T-cell (primary cell): ENCODE results near the gene MMP10. TPM values are rescaled to one million over a fixed set of nuclear protein-coding genes. Genes with fewer than 3 reads are reported as not detected.

Experiments
- ATAC-seq, 4 experiments: fragments of 200-7000 bp in 3 of 4; fragments of 150-1000 bp in 1 of 4; cut with Tn5 transposase; replicated peaks in 1 of 4; 1 replicate in 3 of 4; 2 replicates in 1 of 4; pipeline ENCODE4 v1.10.0; 2021; ENCODE audit warnings: moderate library complexity in 3 of 4, mild to moderate bottlenecking in 2 of 4, moderate number of reproducible peaks in 1 of 4
- CTCF ChIA-PET, 2 donors: fragments of 300-600 bp; sonication (Branson Sonifier 250); formaldehyde crosslinking; loops; one replicate each; lab custom pipeline; 2022; ENCODE audit warnings: antibody characterized with exemption in 2 of 2; lab: Charles Lee
- POLR2A ChIA-PET, 2 donors: fragments of 300-600 bp; sonication (Branson Sonifier 250); formaldehyde crosslinking; loops; one replicate each; lab custom pipeline; 2022; ENCODE audit warnings: antibody characterized with exemption in 2 of 2; lab: Charles Lee
- DNase-seq, 35 experiments: peaks; one replicate each; pipeline versions ENCODE4 v3.0.0 to v3.0.0-alpha.2; 2013 to 2023
- H3K27ac ChIP-seq: one replicate; pipeline ENCODE4 v1.5.1; 2013; ENCODE audit warnings: low read length
- H3K27me3 ChIP-seq, 2 experiments: replicated peaks in 1 of 2; 1 replicate in 1 of 2; 2 replicates in 1 of 2; pipeline versions ENCODE4 v1.6.1 to v1.7.0; 2013; ENCODE audit warnings: low read length in 1 of 2, mixed read lengths in 1 of 2; ENCODE audit not compliant: control insufficient read depth in 2 of 2, insufficient read depth in 2 of 2; ENCODE audit errors: extremely low read depth in 1 of 2
- H3K36me3 ChIP-seq, 2 donors: 1 replicate in 1 of 2; 2 replicates in 1 of 2; pipeline versions ENCODE4 v1.6.1 to v1.7.0; 2013; ENCODE audit warnings: low read length in 1 of 2; ENCODE audit not compliant: control insufficient read depth in 2 of 2, insufficient read depth in 1 of 2; ENCODE audit errors: extremely low read depth in 1 of 2
- H3K4me1 ChIP-seq, 2 experiments: 1 replicate in 1 of 2; 2 replicates in 1 of 2; pipeline versions ENCODE4 v1.6.1 to v1.7.0; 2013; ENCODE audit warnings: low read length in 2 of 2, mixed read lengths in 1 of 2; ENCODE audit not compliant: insufficient read depth in 2 of 2, control insufficient read depth in 1 of 2; ENCODE audit errors: extremely low read depth in 1 of 2
- H3K4me3 ChIP-seq, 2 donors: 1 replicate in 1 of 2; 2 replicates in 1 of 2; pipeline versions ENCODE4 v1.5.1 to v1.7.0; 2013; ENCODE audit warnings: mild to moderate bottlenecking in 2 of 2, low read length in 1 of 2, moderate library complexity in 1 of 2; ENCODE audit not compliant: control insufficient read depth in 1 of 2; ENCODE audit errors: extremely low read depth in 1 of 2
- H3K9me3 ChIP-seq: 2 replicates; pipeline ENCODE4 v1.7.0; 2013
- H3K27ac Mint-ChIP-seq, 2 donors: one replicate each; pipeline ENCODE4 v1.8.0; 2020 to 2021; ENCODE audit warnings: mild to moderate bottlenecking in 2 of 2, mixed read lengths in 2 of 2
- H3K27me3 Mint-ChIP-seq, 2 donors: one replicate each; pipeline ENCODE4 v1.8.0; 2021 to 2022; ENCODE audit warnings: mixed read lengths in 2 of 2
- H3K36me3 Mint-ChIP-seq: one replicate; pipeline ENCODE4 v1.8.0; 2021; ENCODE audit warnings: mixed read lengths
- H3K4me1 Mint-ChIP-seq, 3 donors: one replicate each; pipeline ENCODE4 v1.8.0; 2020 to 2022; ENCODE audit warnings: mixed read lengths in 3 of 3, mild to moderate bottlenecking in 1 of 3
- H3K4me3 Mint-ChIP-seq, 3 donors: one replicate each; pipeline ENCODE4 v1.8.0; 2020 to 2022; ENCODE audit warnings: mild to moderate bottlenecking in 3 of 3, mixed read lengths in 3 of 3, moderate library complexity in 3 of 3
- H3K9me3 Mint-ChIP-seq, 3 donors: one replicate each; pipeline ENCODE4 v1.8.0; 2020 to 2022; ENCODE audit warnings: mixed read lengths in 3 of 3
- WGBS: methylation state at CpG from one replicate; pipeline ENCODE4 v1.1.5; 2013; ENCODE audit warnings: missing lambda C conversion rate; ENCODE audit not compliant: insufficient coverage; 5-methylcytosine and 5-hydroxymethylcytosine counted together
- total RNA-seq, 35 experiments: library from RNA in 6 of 35; stranded (reverse) in 6 of 35; fragments of 120-200 nt in 1 of 35; gene quantifications; one replicate each; pipeline versions ENCODE4 v1.2.1 to v1.2.4 and lab custom pipeline; 2013 to 2026

MMP10 gene
- total RNA-seq, 5 donors from 2014 or later (not counting 1 experiment from before 2014, with no cell fraction given) = not detected

DNA sequence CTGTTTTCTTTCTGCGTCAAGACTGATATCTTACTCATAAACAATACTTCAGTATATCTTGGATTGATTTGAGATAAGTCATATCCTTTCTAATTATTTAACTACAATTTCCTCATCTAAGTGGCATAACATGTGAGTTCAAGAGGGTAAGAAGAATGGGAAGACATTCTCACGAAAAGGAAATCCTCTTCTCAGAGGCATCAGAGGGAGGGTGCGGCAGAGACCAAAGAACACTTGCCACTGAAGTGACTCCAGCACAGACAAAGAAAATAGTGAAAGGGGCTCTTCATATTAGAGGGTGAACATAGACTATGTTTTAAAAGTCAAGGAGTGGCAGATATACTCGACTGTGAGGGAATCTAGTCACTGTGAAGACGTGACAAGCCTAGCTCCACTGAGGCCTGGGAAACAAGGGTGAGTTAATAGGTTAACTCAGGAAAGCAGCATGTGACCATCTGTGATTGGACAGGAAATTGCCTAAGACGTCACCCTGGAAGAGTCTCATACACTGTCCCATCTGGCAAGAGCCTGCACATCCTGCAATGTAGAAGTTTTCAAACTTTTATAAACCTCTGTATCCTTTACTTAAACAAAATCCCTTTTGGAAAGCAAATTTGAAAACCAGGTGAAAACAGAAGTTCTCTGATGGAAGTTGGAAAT, 19.4 kb upstream of the MMP10 start:
- no peak overlapping the region for H3K4me3 ChIP-seq
- H3K27ac ChIP-seq = no peak overlapping the region
- H3K27ac Mint-ChIP-seq = no peak overlapping the region
- POLR2A ChIA-PET = interaction anchor here in 1 of 2 donors (0.5 kb wide), 1 partner anchor 15 kb away, joined by 3 read pairs; no protein-coding TSS in a partner anchor
- peaks cover 0 to 2% of the 10 kb centered on the region in 2 experiments for H3K27me3 ChIP-seq
- H3K4me1 ChIP-seq = no peaks in the 10 kb centered on the region
- 76% methylated on average over 3 of the region's 6 CpGs for WGBS
- no peak overlapping the region for H3K4me3 Mint-ChIP-seq
- no peaks in the 10 kb centered on the region for H3K36me3 Mint-ChIP-seq
- no peaks in the 10 kb centered on the region for H3K9me3 Mint-ChIP-seq
- no peaks in the 10 kb centered on the region for H3K4me1 Mint-ChIP-seq
- ATAC-seq (no peak), DNase-seq (no peak)
- CTCF ChIA-PET = no interaction called here
- H3K27me3 Mint-ChIP-seq = peaks cover 4 to 8% of the 10 kb centered on the region in 2 donors
- no peaks in the 10 kb centered on the region for H3K36me3 ChIP-seq
- no peaks in the 10 kb centered on the region for H3K9me3 ChIP-seq

DNA sequence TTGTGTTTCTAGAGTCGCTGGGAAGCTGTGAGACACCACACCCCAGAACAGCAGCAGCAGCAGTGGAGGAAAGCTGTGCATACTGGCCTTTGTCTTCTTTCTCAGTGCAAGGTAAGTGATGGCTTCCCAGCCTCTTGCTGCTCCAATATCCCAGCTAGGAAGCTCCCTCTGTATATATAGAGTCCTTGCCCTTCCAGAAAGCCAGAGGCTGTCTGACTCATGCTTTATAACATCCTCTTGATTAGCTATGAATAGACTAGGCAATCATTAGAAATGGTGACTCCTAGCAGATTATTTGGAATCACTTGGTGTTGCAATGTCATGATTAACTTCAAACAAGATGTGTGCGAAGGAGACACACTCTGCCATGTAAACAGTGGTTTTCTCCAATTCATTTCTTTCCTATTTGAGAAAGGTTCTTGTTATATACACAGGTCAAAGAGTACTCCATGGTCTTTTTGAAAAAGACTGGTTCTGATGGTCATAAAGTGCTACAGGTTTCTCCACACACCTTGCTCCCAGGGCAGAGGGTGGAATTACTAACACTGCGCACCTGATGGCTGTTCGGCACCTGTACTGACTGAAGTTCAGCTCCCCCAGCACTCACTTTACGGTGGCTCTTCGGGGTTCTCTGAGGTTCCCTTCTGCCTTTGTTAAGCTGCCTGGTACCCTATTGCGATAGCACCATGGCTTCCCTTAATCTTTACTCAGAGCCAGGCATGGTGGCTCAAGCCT, 17.8 kb upstream of the MMP10 start, which contains the start of gene MMP1:
Gene MMP1 (minus strand): TSS at position 149 of the 735 bp plus-strand sequence. CDS start 68 bp downstream, at position 81.
- CTCF ChIA-PET = no interaction called here
- Histone ChIP-seq H3K27ac (no peak within 1 kb of the TSS), H3K9me3 (no peaks in the 10 kb centered on the region), H3K27me3 (peaks cover 0 to 2% of the 10 kb centered on the region in 2 experiments), H3K4me1 (no peaks in the 10 kb centered on the region), H3K36me3 (no peaks in the 10 kb centered on the region), H3K4me3 (no peak within 1 kb of the TSS)
- POLR2A ChIA-PET = no interaction called here
- no peaks in the 10 kb centered on the region for H3K36me3 Mint-ChIP-seq
- no peak within 1 kb of the TSS for H3K27ac Mint-ChIP-seq
- H3K9me3 Mint-ChIP-seq = no peaks in the 10 kb centered on the region
- WGBS = 89% methylated on average over 6 of the region's 7 CpGs
- no peaks in the 10 kb centered on the region for H3K4me1 Mint-ChIP-seq
- no peak for DNase-seq
- peaks cover 0 to 2% of the 10 kb centered on the region in 2 donors for H3K27me3 Mint-ChIP-seq
- ATAC-seq = no peak
- no peak within 1 kb of the TSS for H3K4me3 Mint-ChIP-seq

DNA sequence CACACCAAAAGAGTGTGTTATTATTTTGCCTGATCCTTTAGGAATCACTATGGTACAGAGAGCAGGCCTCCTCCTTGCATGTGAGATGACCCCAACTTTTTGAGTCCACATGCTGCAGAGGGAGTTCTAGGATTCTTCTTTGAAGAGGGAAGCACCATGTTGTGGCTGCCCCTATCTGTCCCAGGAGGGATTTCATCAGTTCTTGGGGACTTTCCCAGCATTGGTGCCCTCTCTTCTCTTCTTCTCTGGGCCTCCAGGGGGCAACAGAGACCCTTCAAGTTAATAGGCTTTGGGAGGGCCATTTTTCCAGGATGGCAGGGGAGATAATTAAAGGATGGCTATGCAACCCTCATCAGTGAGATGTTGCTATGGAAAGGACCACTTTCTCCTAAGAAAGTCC, 14.0 kb upstream of the MMP10 start:
- no peak for ATAC-seq
- H3K4me1 ChIP-seq = no peaks in the 10 kb centered on the region
- H3K4me3 ChIP-seq = no peak overlapping the region
- H3K27me3 Mint-ChIP-seq = peaks cover 0 to 4% of the 10 kb centered on the region in 2 donors
- no peak for DNase-seq
- no peaks in the 10 kb centered on the region for H3K36me3 ChIP-seq
- ChIA-PET CTCF (no interaction called here), POLR2A (no interaction called here)
- H3K9me3 ChIP-seq = no peaks in the 10 kb centered on the region
- H3K27ac Mint-ChIP-seq = no peak overlapping the region
- no peaks in the 10 kb centered on the region for H3K4me1 Mint-ChIP-seq
- H3K36me3 Mint-ChIP-seq = no peaks in the 10 kb centered on the region
- H3K9me3 Mint-ChIP-seq = no peaks in the 10 kb centered on the region
- no peak overlapping the region for H3K27ac ChIP-seq
- H3K4me3 Mint-ChIP-seq = no peak overlapping the region
- no peaks in the 10 kb centered on the region for H3K27me3 ChIP-seq

DNA sequence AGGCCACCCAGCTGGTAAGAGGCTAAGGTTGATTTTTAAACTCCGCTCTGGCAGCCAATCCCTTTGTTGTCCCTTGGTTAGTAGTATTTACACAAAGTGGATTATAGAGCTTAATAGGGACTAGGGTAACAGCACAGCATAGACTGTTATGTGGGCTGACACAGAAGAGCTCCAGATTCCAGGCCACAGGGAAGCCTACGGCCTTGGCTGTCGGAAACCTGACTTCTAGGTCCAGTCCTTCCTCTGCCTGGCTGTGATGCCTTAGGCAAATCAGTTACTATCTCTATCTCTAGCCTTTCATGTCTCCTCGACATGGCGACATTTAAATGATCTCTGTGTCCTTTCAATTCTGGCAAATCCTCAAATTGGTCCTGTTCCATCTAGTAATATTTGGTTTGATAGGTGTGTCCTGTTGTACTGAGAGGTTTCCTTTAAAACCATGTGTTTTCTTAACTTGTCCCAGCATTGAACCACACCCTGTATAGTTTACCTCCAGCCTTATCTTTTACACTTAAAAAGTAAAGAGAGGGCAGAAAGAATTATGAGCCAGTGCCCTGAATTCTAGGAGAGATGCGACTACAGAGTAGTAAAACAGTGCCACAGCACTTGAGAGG, 13.4 kb upstream of the MMP10 start:
- no peak overlapping the region for H3K27ac ChIP-seq
- no peaks in the 10 kb centered on the region for H3K4me1 ChIP-seq
- no peaks in the 10 kb centered on the region for H3K36me3 ChIP-seq
- CTCF ChIA-PET = no interaction called here
- Mint-ChIP-seq H3K27me3 (peaks cover 0 to 10% of the 10 kb centered on the region in 2 donors), H3K4me1 (no peaks in the 10 kb centered on the region), H3K9me3 (no peaks in the 10 kb centered on the region), H3K36me3 (no peaks in the 10 kb centered on the region), H3K27ac (no peak overlapping the region), H3K4me3 (no peak overlapping the region)
- ATAC-seq = no peak
- POLR2A ChIA-PET = no interaction called here
- H3K27me3 ChIP-seq = no peaks in the 10 kb centered on the region
- H3K9me3 ChIP-seq = no peaks in the 10 kb centered on the region
- no peak for DNase-seq
- WGBS = 88% methylated on average over 5 of the region's 6 CpGs
- H3K4me3 ChIP-seq = no peak overlapping the region

DNA sequence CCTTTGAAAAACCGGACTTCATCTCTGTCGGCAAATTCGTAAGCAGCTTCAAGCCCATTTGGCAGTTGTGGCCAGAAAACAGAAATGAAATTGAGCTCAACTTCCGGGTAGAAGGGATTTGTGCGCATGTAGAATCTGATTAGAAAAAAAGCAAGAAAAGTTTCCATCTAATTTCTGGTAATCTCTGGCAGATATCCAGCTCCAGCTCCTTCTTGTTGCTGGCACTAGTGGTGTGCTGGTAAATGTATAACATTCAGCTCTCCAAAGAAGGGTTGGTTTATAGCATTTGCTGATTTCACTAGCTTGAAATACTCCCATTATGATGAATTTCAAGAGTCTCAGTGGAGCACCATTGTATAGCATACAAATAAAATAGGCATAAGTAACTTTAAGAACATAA, 12.2 kb upstream of the MMP10 start:
- ChIA-PET POLR2A (no interaction called here), CTCF (no interaction called here)
- H3K36me3 ChIP-seq = no peaks in the 10 kb centered on the region
- no peaks in the 10 kb centered on the region for H3K9me3 Mint-ChIP-seq
- peaks cover 0 to 15% of the 10 kb centered on the region in 2 donors for H3K27me3 Mint-ChIP-seq
- no peak for ATAC-seq
- H3K4me3 ChIP-seq = no peak overlapping the region
- 79% methylated on average over 3 of the region's 5 CpGs for WGBS
- no peaks in the 10 kb centered on the region for H3K4me1 ChIP-seq
- no peaks in the 10 kb centered on the region for H3K27me3 ChIP-seq
- no peaks in the 10 kb centered on the region for H3K36me3 Mint-ChIP-seq
- no peaks in the 10 kb centered on the region for H3K9me3 ChIP-seq
- no peak for DNase-seq
- H3K27ac ChIP-seq = no peak overlapping the region
- no peak overlapping the region for H3K4me3 Mint-ChIP-seq
- no peak overlapping the region for H3K27ac Mint-ChIP-seq
- H3K4me1 Mint-ChIP-seq = no peaks in the 10 kb centered on the region

DNA sequence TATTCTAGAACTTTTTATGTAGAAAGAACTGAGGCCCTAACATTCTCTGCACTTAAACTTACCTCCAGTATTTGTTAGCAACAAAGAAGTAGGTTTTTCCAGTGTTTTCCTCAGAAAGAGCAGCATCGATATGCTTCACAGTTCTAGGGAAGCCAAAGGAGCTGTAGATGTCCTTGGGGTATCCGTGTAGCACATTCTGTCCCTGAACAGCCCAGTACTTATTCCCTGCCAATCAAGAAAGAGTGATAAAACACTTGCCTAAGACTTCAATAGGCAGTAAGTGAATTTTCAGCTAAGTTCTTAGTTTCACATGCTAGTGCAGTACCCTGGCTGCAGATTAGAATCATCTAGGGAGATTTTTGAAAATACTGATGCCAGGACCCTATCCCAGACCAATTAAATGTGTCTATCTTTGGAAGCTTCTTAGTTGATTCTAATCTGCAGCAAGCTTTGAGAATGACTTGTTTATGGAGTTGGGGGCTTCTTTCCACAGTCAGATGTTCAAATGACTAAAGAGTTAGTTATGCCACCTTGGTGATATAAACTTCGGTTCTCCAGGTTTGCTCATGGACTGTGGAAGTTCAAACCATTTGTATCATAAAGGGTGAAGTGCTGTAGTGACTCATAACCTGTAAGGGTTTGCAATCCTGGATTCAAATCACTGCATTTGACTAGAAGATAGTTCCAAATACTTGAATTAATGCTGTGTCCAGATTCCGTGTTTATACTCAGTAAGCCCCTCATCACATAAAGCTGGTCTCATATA, 11.0 kb upstream of the MMP10 start:
- H3K4me1 ChIP-seq = no peaks in the 10 kb centered on the region
- no peaks in the 10 kb centered on the region for H3K36me3 ChIP-seq
- H3K9me3 ChIP-seq = no peaks in the 10 kb centered on the region
- ATAC-seq = no peak
- CTCF ChIA-PET = no interaction called here
- WGBS = 89% methylated on average over 1 of the region's 4 CpGs
- no peak overlapping the region for H3K27ac Mint-ChIP-seq
- H3K27me3 ChIP-seq = no peaks in the 10 kb centered on the region
- H3K36me3 Mint-ChIP-seq = no peaks in the 10 kb centered on the region
- no peak for DNase-seq
- H3K4me1 Mint-ChIP-seq = no peaks in the 10 kb centered on the region
- H3K27me3 Mint-ChIP-seq = peaks cover 0 to 16% of the 10 kb centered on the region in 2 donors
- no peaks in the 10 kb centered on the region for H3K9me3 Mint-ChIP-seq
- POLR2A ChIA-PET = no interaction called here
- no peak overlapping the region for H3K4me3 Mint-ChIP-seq
- no peak overlapping the region for H3K27ac ChIP-seq
- H3K4me3 ChIP-seq = no peak overlapping the region
